Subcutaneous adipose tissue (tissue), 4 donors: ENCODE measurements around the gene KIAA1328. TPM values are rescaled to one million over a fixed set of nuclear protein-coding genes. Genes with fewer than 3 reads are reported as not detected.

Experiments used
- total RNA-seq, 4 donors: library from RNA; depleted of rRNA; stranded (reverse); fragments of >200 nt; gene quantifications; one replicate each; pipeline ENCODE4 v1.1.0, GENCODE V29; 2016
- TF ChIP-seq, protein P1 (sequence below): fragments of 450-650 bp; IDR thresholded peaks from one replicate; pipeline ENCODE4 v1.5.1; 2016; ENCODE audit warnings: low read depth, mild to moderate bottlenecking, control low read depth, antibody characterized with exemption, moderate library complexity

Gene KIAA1328
- 10 to 100 TPM; 15.0 to 22.8 (median 18.9) TPM for total RNA-seq

DNA sequence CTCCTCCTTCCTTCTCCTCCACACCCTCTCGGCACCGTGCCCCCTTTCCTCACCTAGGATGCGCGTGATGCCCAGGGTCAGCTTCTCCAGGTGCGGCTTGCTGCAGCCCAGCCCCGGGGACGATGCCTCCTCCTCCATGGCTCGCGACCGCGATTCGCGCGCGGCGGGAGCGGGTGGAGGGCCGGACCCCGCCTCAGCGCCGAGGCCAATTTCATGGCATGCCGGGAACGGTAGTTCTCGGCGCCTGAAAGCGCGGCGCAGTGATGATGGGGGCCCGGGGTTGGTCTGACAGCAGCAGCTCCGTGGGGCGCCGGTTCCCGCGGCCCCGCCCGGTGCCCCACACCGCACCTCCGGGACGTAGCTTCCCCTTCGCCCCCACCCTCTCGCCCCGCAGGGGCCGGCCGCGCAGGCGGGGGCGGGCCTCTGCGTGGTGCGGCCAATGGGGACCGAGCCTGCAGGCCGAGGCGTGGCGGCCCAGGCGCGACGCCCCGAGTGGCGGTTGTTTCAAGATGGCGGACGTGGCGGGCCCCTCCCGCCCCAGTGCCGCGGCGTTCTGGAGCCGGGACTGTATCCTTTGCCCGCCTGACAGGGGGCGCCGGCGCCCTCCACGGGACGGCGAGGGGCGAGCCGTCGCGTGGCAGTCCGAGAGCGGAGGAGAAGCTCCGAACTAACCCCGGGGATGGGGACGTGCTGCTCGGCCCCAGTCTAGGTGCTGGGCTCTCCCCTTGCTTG lies at the start of gene KIAA1328, which contains the start of gene TPGS2:
Gene KIAA1328 (plus strand): TSS at position 498 of the 732 bp plus-strand sequence. CDS start 12 bp downstream, at position 510.
Gene TPGS2 (minus strand): TSS at position 373 of the 732 bp plus-strand sequence. CDS start 235 bp downstream, at position 138.
- TF ChIP-seq, protein P1, sequence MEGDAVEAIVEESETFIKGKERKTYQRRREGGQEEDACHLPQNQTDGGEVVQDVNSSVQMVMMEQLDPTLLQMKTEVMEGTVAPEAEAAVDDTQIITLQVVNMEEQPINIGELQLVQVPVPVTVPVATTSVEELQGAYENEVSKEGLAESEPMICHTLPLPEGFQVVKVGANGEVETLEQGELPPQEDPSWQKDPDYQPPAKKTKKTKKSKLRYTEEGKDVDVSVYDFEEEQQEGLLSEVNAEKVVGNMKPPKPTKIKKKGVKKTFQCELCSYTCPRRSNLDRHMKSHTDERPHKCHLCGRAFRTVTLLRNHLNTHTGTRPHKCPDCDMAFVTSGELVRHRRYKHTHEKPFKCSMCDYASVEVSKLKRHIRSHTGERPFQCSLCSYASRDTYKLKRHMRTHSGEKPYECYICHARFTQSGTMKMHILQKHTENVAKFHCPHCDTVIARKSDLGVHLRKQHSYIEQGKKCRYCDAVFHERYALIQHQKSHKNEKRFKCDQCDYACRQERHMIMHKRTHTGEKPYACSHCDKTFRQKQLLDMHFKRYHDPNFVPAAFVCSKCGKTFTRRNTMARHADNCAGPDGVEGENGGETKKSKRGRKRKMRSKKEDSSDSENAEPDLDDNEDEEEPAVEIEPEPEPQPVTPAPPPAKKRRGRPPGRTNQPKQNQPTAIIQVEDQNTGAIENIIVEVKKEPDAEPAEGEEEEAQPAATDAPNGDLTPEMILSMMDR = no peak

DNA sequence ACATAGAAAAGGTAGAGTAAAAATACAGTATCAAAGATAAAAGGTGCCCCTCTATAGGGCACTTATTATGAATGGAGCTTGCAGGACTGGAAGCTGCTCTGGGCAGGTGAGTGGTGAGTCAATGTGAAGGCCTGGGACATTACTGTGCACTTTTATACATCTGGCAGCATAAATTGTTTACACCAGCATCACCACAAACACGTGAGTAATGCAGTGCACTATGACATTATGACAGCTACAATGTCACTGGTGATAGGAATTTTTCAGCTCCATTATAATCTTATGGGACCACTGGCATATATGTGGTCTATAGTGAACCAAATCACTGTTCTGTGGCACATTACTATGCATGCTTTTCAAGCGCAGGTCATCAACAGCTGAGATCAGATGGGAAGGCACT lies 48.2 kb upstream of the KIAA1328 start:
- TF ChIP-seq, protein P1 = no peak

GRCh38 chr18:36782710-36783109 lies 46.2 kb upstream of the KIAA1328 start:
- TF ChIP-seq, protein P1 = no peak

DNA sequence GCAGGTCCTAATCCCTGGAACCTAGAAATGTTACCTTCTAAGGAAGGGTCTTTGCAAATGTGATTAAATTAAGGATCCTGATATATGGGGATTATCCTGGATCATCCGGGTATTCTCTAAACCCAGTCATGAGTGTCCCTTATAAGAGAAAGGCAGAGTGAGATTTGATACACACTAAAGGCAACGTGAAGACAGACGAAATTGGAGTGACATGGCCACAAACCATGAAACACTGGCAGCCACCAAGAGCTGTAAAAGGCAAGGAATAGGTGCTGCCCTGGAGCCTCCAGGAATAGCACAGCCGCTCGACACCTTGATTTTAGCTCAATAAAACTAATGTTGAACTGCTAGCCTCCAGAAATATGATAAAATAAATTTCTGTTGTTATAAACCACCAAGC lies 45.1 kb upstream of the KIAA1328 start:
- TF ChIP-seq, protein P1 = no peak

- TF ChIP-seq, protein P1 = no peak
Measured at GRCh38 chr18:36786686-36787085, 42.2 kb upstream of the KIAA1328 start.

GRCh38 chr18:36792634-36793283 lies 36.2 kb upstream of the KIAA1328 start:
- TF ChIP-seq, protein P1 = no peak

GRCh38 chr18:36798738-36799473 lies 30.0 kb upstream of the KIAA1328 start:
- TF ChIP-seq, protein P1 = no peak
